Fibroblast of the aortic adventitia (primary cell): ENCODE data around the gene PRAME. TPM values are rescaled to one million over a fixed set of nuclear protein-coding genes. Genes with fewer than 3 reads are reported as not detected.
A peak's percentile ranks its signal among the peaks of the same experiment; 100 is the strongest.
"Not testable (repeated sequence)": the region's sequence is repeated elsewhere in the genome, so short reads cannot be mapped to it uniquely, and the experiment has no call there.

Experiments
- DNase-seq: peaks from one replicate; pipeline ENCODE4 v3.0.0-alpha.2; 2010; ENCODE audit warnings: low read depth
- H3K4me3 ChIP-seq: 2 replicates; pipeline ENCODE4 v1.5.1; 2011; ENCODE audit warnings: low read depth, mild to moderate bottlenecking, control low read depth, low read length, moderate library complexity
- CTCF ChIP-seq: IDR thresholded peaks from 2 replicates; pipeline ENCODE4 v1.5.1; 2011; ENCODE audit warnings: mild to moderate bottlenecking, low read length, control low read depth, inconsistent platforms; ENCODE audit not compliant: insufficient read depth
- total RNA-seq: library from RNA; depleted of rRNA; stranded (reverse); fragments of >200 nt; gene quantifications from 2 replicates; pipeline ENCODE4 v1.2.3, GENCODE V29; 2012; ENCODE audit warnings: low replicate concordance

PRAME gene
- total RNA-seq, 1 donor, result 0.54 TPM

GRCh38 chr22:22588485-22589164, 29.6 kb upstream of the PRAME start:
- TF ChIP-seq CTCF, result no peak
- no peak overlapping the region for H3K4me3 ChIP-seq
- no peak for DNase-seq

GRCh38 chr22:22587577-22588188, 28.6 kb upstream of the PRAME start:
- no peak for DNase-seq
- TF ChIP-seq CTCF, result no peak
- no peak overlapping the region for H3K4me3 ChIP-seq

- no peak for TF ChIP-seq CTCF
- H3K4me3 ChIP-seq, result no peak overlapping the region
- no peak for DNase-seq
Observed at GRCh38 chr22:22584722-22585121, 25.7 kb upstream of the PRAME start.

GRCh38 chr22:22583030-22583429, 24.0 kb upstream of the PRAME start:
- DNase-seq, result no peak
- TF ChIP-seq CTCF, result no peak
- no peak overlapping the region for H3K4me3 ChIP-seq

GRCh38 chr22:22581524-22581923, 22.5 kb upstream of the PRAME start:
- not testable (repeated sequence) for DNase-seq, H3K4me3 ChIP-seq

- TF ChIP-seq CTCF, result no peak
- DNase-seq, result no peak
- H3K4me3 ChIP-seq, result no peak overlapping the region
Observed at GRCh38 chr22:22579869-22580604, 21.0 kb upstream of the PRAME start.

- peak; percentile 52 for DNase-seq
- no peak for TF ChIP-seq CTCF
- H3K4me3 ChIP-seq, result no peak overlapping the region
Observed at GRCh38 chr22:22578702-22579424, 19.8 kb upstream of the PRAME start.
